Caco-2 (cell line): ENCODE measurements around the gene KRTAP4-6. TPM values are rescaled to one million over a fixed set of nuclear protein-coding genes. Genes with fewer than 3 reads are reported as not detected.

ENCODE experiments used
- BruUV-seq: library from RNA; stranded (reverse); fragments of 400-500 nt; replicated peaks from 2 replicates; lab custom pipeline; 2021; lab: Mats Ljungman, UMichigan
- CTCF ChIA-PET: fragments of 300-600 bp; sonication (Branson Sonifier 250); formaldehyde crosslinking; loops from one replicate; lab custom pipeline; 2022; ENCODE audit warnings: antibody characterized with exemption; lab: Charles Lee
- POLR2A ChIA-PET: fragments of 300-600 bp; sonication (Branson Sonifier 250); formaldehyde crosslinking; loops from one replicate; lab custom pipeline; 2022; ENCODE audit warnings: antibody characterized with exemption; lab: Charles Lee
- DNase-seq, 2 experiments: peaks; one replicate each; pipeline versions ENCODE4 v3.0.0 to v3.0.0-alpha.2; 2020 to 2022
- H3K27me3 ChIP-seq: replicated peaks from 2 replicates; pipeline ENCODE4 v1.6.0; 2011; ENCODE audit warnings: low read length; ENCODE audit not compliant: control insufficient read depth, insufficient read depth
- H3K36me3 ChIP-seq: 2 replicates; pipeline ENCODE4 v1.5.1; 2011; ENCODE audit warnings: low read length; ENCODE audit not compliant: control insufficient read depth, insufficient read depth
- H3K4me1 ChIP-seq: fragments of 250-450 bp; sonication (Bioruptor Pico); 2 replicates; pipeline ENCODE4 v1.5.1; 2020; ENCODE audit warnings: mild to moderate bottlenecking
- H3K4me3 ChIP-seq: 2 replicates; pipeline ENCODE4 v1.5.1; 2011; ENCODE audit warnings: low read depth, mild to moderate bottlenecking, control low read depth, low read length
- H3K9me3 ChIP-seq: fragments of 250-450 bp; sonication (Bioruptor Pico); 2 replicates; pipeline ENCODE4 v1.5.1; 2020; ENCODE audit warnings: mild to moderate bottlenecking, moderate library complexity
- H3K27ac Mint-ChIP-seq: one replicate; pipeline ENCODE4 v1.8.0; 2022; ENCODE audit warnings: mixed read lengths; ENCODE audit not compliant: unreplicated experiment
- H3K27me3 Mint-ChIP-seq: one replicate; pipeline ENCODE4 v1.8.0; 2022; ENCODE audit warnings: mixed read lengths; ENCODE audit not compliant: insufficient read depth, unreplicated experiment
- H3K36me3 Mint-ChIP-seq: one replicate; pipeline ENCODE4 v1.8.0; 2022; ENCODE audit warnings: mild to moderate bottlenecking, mixed read lengths; ENCODE audit not compliant: insufficient read depth, unreplicated experiment
- H3K4me1 Mint-ChIP-seq: one replicate; pipeline ENCODE4 v1.8.0; 2022; ENCODE audit warnings: low read depth, mixed read lengths; ENCODE audit not compliant: unreplicated experiment
- H3K4me3 Mint-ChIP-seq: one replicate; pipeline ENCODE4 v1.8.0; 2022; ENCODE audit warnings: mild to moderate bottlenecking, moderate library complexity, mixed read lengths; ENCODE audit not compliant: unreplicated experiment
- H3K9me3 Mint-ChIP-seq: one replicate; pipeline ENCODE4 v1.8.0; 2022; ENCODE audit warnings: mixed read lengths; ENCODE audit not compliant: unreplicated experiment
- CTCF ChIP-seq, 2 experiments: fragments of 200-600 bp in 1 of 2; IDR thresholded peaks; 1 replicate in 1 of 2; 2 replicates in 1 of 2; pipeline versions ENCODE4 v1.5.1 to v1.8.0; 2011 to 2022; ENCODE audit warnings: antibody characterized with exemption in 1 of 2, control low read depth in 1 of 2, inconsistent platforms in 1 of 2, low read depth in 1 of 2, low read length in 1 of 2, mild to moderate bottlenecking in 1 of 2, moderate library complexity in 1 of 2; ENCODE audit not compliant: insufficient read depth in 1 of 2, severe bottlenecking in 1 of 2, unreplicated experiment in 1 of 2
- intact Hi-C: fragments of 100-400 bp; cut with micrococcal nuclease; formaldehyde crosslinking; loops from one replicate; pipeline ENCODE4 v1.10.0; 2022; ENCODE audit not compliant: unreplicated experiment
- total RNA-seq: library from RNA; stranded (reverse); gene quantifications from 2 replicates; pipeline ENCODE4 v1.2.3, GENCODE V29; 2022

Gene KRTAP4-6
- total RNA-seq, 1 experiment from 2014 or later: not detected

DNA sequence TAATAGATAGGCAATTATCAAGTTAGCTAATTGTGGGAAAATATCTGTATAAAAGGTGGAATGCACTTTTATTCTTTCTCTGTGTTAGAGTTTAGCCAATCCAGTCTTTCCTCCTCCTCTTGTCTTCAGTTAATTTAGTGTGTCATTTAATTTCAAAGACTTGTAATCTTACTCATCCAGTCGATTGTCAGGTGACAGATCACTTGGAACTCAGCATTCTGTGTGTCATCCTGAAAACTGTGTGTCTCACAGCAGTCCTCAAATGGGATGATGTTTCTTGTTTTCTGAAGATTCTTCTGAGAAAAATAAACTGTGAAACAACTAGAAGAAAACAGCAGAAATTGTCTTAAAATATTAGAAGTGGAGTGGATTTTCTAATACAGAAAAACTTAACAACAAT, 44.7 kb upstream of the KRTAP4-6 start:
- Mint-ChIP-seq H3K27me3 (no peaks in the 10 kb centered on the region), H3K9me3 (no peaks in the 10 kb centered on the region), H3K4me3 (no peak overlapping the region), H3K27ac (no peak overlapping the region), H3K36me3 (no peaks in the 10 kb centered on the region), H3K4me1 (peaks cover 24% of the 10 kb centered on the region)
- ChIA-PET POLR2A (interaction anchor here (0.6 kb wide), 1 partner anchor 126 kb away, joined by 5 read pairs; no protein-coding TSS in a partner anchor), CTCF (no interaction called here)
- Histone ChIP-seq H3K9me3 (no peaks in the 10 kb centered on the region), H3K36me3 (no peaks in the 10 kb centered on the region), H3K4me1 (peaks cover 15% of the 10 kb centered on the region), H3K4me3 (no peak overlapping the region), H3K27me3 (no peaks in the 10 kb centered on the region)
- no peak for TF ChIP-seq CTCF (IDR thresholded peaks at IDR 0.05; ENCODE audit: insufficient read depth in 1 of 2, low read depth in 1 of 2, low read length in 1 of 2, severe bottlenecking in 1 of 2, unreplicated experiment in 1 of 2)
- no peak for DNase-seq
- intact Hi-C loops: no loop called here
- BruUV-seq: no TSS peak

- Histone ChIP-seq H3K27me3 (no peaks in the 10 kb centered on the region), H3K9me3 (no peaks in the 10 kb centered on the region), H3K4me3 (no peak within 1 kb of the TSS), H3K4me1 (peaks cover 15% of the 10 kb centered on the region), H3K36me3 (no peaks in the 10 kb centered on the region)
- Mint-ChIP-seq H3K27me3 (no peaks in the 10 kb centered on the region), H3K27ac (no peak within 1 kb of the TSS), H3K36me3 (no peaks in the 10 kb centered on the region), H3K9me3 (no peaks in the 10 kb centered on the region), H3K4me3 (no peak within 1 kb of the TSS), H3K4me1 (peaks cover 24% of the 10 kb centered on the region)
- ChIA-PET POLR2A (interaction anchor here (0.6 kb wide), 1 partner anchor 126 kb away, joined by 5 read pairs; no protein-coding TSS in a partner anchor), CTCF (no interaction called here)
- intact Hi-C loops: no loop called here
- no TSS peak for BruUV-seq
- no peak for TF ChIP-seq CTCF (IDR thresholded peaks at IDR 0.05; ENCODE audit: insufficient read depth in 1 of 2, low read depth in 1 of 2, low read length in 1 of 2, severe bottlenecking in 1 of 2, unreplicated experiment in 1 of 2)
- DNase-seq: no peak
Measured at GRCh38 chr17:41184480-41184961, 44.2 kb upstream of the KRTAP4-6 start, which contains the start of gene KRTAP4-1. Gene KRTAP4-1, minus strand, starts transcription at chr17:41184911. Its CDS starts 57 bp downstream, at chr17:41184854.

DNA sequence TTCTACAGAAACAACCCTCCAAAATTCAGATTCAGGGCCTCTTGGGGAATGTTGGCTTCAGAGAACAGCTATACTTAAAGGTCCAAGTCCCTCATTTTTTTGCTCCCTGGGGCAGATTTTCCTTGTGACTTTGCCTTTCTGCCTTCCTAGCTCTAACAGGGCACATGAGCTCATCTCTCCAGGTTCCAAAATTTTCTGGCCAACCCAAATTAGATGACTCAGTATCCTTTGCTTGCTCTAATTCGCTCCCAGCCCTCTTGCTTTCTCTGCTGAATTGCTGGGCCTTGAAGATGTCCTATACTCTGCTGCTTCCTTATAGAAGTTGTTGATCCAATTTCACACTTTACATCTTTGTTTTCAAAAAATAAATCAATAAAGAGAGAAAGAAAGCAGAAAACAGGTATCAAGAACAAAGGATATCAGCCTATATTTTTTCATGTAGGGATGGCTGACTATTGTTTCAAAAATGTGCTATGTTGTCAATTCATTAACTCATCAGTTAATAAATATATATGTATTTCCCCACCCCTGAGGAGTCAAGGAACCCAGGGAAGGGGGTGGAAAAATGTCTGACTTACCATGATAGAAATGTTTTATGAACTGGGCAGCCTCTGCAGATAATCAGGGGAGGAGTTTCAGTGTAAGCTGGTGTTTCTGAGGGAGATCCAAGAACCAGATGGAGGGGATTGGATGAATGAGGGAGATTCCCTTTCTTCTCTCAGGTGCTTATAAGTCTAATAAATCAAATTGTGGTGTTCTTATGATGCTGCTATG, 38.7 kb upstream of the KRTAP4-6 start:
- Histone ChIP-seq H3K4me1 (peaks cover 15% of the 10 kb centered on the region), H3K9me3 (no peaks in the 10 kb centered on the region), H3K4me3 (no peak overlapping the region), H3K27me3 (no peaks in the 10 kb centered on the region), H3K36me3 (no peaks in the 10 kb centered on the region)
- Mint-ChIP-seq H3K4me1 (peaks cover 13% of the 10 kb centered on the region), H3K4me3 (no peak overlapping the region), H3K27me3 (no peaks in the 10 kb centered on the region), H3K27ac (no peak overlapping the region), H3K36me3 (no peaks in the 10 kb centered on the region), H3K9me3 (no peaks in the 10 kb centered on the region)
- no TSS peak for BruUV-seq
- POLR2A ChIA-PET: interaction anchor here (0.6 kb wide), 1 partner anchor 349 kb away, joined by 7 read pairs; the partner anchor contains the start of gene KRT19
- DNase-seq: no peak
- intact Hi-C loops: no loop called here
- CTCF ChIA-PET: no interaction called here
- TF ChIP-seq CTCF (IDR thresholded peaks at IDR 0.05; ENCODE audit: insufficient read depth in 1 of 2, low read depth in 1 of 2, low read length in 1 of 2, severe bottlenecking in 1 of 2, unreplicated experiment in 1 of 2): no peak
